Gastroesophageal sphincter (tissue), 3 donors: ENCODE data around the gene MAML3.

Source experiments
- POLR2A ChIP-seq, 2 donors: fragments of 450-650 bp; IDR thresholded peaks; one replicate each; pipeline ENCODE4 v1.6.1; 2017; ENCODE audit warnings: antibody characterized with exemption in 2 of 2, mild to moderate bottlenecking in 2 of 2, moderate library complexity in 1 of 2
- TF ChIP-seq, protein P1 (sequence below), 4 experiments: fragments of 200-600 bp in 2 of 4; fragments of 450-650 bp in 2 of 4; sonication (generic) in 1 of 4; IDR thresholded peaks; one replicate each; pipeline ENCODE4 v1.5.1; 2017 to 2019; ENCODE audit warnings: antibody characterized with exemption in 4 of 4, mild to moderate bottlenecking in 2 of 4, moderate library complexity in 2 of 4

DNA sequence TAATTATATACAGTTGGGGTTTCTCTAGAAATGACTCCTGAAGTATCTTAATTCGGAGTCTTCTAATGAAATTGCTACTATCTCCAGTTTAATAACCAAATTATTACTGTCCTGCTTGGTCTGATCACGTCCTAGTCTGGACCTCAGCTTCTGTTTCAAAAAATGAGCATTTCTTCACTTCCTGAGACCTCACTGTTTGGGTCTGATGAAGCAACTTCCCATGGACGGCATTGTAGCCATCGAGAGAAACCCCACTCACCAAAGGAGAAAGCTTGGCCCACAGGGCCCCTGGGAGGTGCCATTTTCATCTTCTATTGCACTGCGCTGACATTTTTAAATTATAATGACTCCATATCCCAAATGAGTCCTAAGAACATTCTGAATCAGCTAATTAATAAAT is 310.3 kb downstream of the MAML3 start:
- TF ChIP-seq POLR2A (IDR thresholded peaks at IDR 0.05) = no peak
- TF ChIP-seq, protein P1, sequence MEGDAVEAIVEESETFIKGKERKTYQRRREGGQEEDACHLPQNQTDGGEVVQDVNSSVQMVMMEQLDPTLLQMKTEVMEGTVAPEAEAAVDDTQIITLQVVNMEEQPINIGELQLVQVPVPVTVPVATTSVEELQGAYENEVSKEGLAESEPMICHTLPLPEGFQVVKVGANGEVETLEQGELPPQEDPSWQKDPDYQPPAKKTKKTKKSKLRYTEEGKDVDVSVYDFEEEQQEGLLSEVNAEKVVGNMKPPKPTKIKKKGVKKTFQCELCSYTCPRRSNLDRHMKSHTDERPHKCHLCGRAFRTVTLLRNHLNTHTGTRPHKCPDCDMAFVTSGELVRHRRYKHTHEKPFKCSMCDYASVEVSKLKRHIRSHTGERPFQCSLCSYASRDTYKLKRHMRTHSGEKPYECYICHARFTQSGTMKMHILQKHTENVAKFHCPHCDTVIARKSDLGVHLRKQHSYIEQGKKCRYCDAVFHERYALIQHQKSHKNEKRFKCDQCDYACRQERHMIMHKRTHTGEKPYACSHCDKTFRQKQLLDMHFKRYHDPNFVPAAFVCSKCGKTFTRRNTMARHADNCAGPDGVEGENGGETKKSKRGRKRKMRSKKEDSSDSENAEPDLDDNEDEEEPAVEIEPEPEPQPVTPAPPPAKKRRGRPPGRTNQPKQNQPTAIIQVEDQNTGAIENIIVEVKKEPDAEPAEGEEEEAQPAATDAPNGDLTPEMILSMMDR (IDR thresholded peaks at IDR 0.05) = no peak
